ENCODE results near the gene SMIM5.
"Not testable (repeated sequence)": the region's sequence is repeated elsewhere in the genome, so short reads cannot be mapped to it uniquely, and the experiment has no call there.

The SMIM5 gene, protein sequence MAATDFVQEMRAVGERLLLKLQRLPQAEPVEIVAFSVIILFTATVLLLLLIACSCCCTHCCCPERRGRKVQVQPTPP

DNA sequence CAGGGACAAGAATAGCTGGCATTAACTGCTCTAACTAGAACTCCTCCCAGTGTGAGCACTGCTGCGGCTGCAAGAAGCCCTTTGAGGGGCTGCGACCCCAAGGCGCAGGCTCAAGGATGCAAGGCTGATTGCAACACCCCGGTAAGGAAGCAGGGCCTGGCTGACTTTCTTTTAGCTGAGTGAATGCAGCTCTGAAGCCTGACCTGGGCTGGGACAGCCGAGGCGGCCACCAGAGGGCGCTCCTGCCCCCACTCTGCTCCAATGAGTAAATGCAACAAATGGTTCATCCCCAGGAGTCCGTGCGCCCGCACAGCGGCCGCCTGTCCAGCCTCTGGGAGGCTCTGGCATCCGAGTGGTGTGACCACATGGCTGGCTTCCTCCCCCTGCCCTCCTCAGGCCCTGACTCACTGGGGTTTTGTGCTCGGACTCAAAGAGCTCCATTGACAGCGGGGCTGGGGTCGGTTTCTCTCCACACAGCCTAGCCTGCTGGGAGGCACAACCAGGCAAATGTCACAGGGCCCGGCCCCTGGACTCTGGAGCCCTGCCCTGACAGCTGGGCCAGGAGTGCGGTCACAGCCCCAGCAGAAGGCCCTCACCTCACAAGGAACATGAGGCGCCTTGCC lies at the start of gene SMIM5:
SMIM5 (plus strand) TSS at position 572 of the 623 bp plus-strand sequence. CDS start 6,768 bp downstream, outside the sequence.
- DNase-seq, result peak; percentile 74

- no peak for DNase-seq
These were observed 48.4 kb upstream of the SMIM5 start for GRCh38 chr17:75584849-75585175.

GRCh38 chr17:75587675-75588595 lies 45.3 kb upstream of the SMIM5 start, which contains the start of gene MYO15B:
Gene MYO15B (plus strand): TSS chr17:75587800. CDS start chr17:75588058, 258 bp downstream.
- DNase-seq, result peak; percentile 68

- DNase-seq, result no peak
These were observed 44.6 kb upstream of the SMIM5 start for GRCh38 chr17:75588596-75589011.

- peak; percentile 96 for DNase-seq
These were observed 44.0 kb upstream of the SMIM5 start for GRCh38 chr17:75589012-75589918.

GRCh38 chr17:75589919-75590303 lies 43.3 kb upstream of the SMIM5 start:
- DNase-seq, result no peak

- no peak for DNase-seq
These were observed 42.9 kb upstream of the SMIM5 start for GRCh38 chr17:75590314-75590761.

GRCh38 chr17:75590849-75591721 lies 42.1 kb upstream of the SMIM5 start:
- no peak for DNase-seq

DNA sequence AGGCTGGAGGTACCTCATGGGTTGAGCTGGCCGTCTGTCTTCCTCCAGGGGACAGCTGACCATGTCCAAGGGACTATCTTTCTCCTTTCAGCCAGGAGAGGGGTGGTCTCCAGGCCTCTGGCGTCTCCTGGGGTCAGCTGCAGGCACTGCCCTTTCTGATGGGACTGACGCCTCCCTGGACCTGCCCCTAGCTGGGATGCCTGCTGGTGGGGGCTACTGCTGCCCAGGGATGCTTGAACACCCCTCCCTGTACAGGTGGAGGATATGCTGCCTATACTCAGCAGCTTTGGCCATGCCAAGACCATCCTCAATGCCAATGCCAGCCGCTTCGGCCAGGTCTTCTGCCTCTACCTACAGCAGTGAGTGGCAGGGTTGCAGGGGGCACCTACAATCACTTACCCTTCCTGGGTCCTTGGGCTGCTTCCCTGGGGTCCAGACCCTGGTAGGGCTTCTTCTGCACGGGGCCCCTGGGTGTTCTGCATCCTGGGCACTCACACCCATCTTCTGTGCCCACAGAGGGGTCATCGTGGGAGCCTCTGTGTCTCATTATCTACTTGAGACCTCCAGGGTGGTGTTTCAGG lies 41.4 kb upstream of the SMIM5 start:
- no peak for DNase-seq

DNA sequence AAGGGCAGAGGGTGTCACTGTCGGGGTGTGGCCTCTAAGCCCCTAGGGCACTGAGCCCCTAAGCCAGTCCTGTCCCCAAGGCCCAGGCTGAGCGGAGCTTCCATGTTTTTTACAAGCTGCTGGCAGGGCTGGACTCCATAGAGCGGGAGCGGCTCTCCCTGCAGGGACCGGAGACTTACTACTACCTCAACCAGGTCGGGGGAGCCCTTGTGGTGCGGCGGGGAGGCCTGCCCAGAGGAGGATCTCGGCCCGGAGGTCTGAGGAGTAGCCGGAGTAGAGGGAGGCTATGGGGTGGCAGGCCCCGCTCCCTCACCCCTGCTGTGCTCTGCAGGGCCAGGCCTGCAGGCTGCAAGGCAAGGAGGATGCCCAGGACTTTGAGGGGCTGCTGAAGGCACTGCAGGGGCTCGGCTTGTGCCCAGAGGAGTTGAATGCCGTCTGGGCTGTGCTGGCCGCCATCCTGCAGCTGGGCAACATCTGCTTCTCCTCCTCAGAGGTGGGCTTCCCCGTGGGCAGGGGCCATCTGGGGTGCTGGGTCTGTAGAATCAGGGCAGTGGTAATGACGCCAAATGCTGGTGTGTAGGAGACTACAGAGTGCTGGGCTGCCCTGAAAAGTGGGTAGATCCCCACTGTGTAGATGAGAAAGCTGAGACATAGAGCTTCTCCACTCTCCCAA lies 40.8 kb upstream of the SMIM5 start:
- DNase-seq, result no peak

DNA sequence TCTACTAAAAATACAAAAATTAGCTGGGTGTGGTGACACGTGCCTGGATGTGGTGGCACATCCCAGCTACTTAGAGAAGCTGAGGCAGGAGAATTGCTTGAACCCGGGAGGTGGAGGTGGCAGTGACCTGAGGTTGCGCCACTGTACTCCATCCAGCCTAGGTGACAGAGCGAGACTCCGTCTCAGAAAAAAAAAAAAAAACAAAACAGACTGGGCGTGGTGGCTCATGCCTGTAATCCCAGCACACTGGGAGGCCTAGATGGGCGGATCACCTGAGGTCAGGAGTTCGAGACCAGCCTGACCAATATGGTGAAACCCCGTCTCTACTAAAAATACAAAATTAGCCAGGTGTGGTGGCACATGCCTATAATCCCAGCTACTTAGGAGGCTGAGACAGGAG lies 39.8 kb upstream of the SMIM5 start:
- DNase-seq, result not testable (repeated sequence)

GRCh38 chr17:75594499-75595283 lies 38.5 kb upstream of the SMIM5 start:
- no peak for DNase-seq

- no peak for DNase-seq
These were observed 37.8 kb upstream of the SMIM5 start for GRCh38 chr17:75595284-75595919.

DNA sequence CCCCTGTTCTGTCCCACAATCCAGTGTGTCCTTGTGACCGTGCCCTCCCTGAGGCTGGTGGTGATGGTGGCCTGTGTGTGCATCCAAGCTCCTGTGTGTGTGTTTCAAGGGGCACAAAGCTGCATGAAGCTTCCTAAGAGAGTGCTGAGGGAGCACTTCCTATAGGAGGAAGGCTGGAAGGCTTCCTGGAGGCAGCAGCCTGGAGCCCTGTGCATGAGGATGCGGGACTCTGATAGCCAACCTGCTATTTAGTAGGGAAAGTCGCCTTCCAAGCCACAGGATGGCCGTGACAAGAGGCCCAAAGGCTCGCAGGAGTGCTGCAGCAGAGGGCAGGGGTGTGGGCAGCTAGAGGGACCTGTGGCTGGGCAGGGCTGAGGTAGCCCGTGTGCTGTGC lies 37.3 kb upstream of the SMIM5 start:
- no peak for DNase-seq

- no peak for DNase-seq
These were observed 36.7 kb upstream of the SMIM5 start for GRCh38 chr17:75596320-75597087.

DNA sequence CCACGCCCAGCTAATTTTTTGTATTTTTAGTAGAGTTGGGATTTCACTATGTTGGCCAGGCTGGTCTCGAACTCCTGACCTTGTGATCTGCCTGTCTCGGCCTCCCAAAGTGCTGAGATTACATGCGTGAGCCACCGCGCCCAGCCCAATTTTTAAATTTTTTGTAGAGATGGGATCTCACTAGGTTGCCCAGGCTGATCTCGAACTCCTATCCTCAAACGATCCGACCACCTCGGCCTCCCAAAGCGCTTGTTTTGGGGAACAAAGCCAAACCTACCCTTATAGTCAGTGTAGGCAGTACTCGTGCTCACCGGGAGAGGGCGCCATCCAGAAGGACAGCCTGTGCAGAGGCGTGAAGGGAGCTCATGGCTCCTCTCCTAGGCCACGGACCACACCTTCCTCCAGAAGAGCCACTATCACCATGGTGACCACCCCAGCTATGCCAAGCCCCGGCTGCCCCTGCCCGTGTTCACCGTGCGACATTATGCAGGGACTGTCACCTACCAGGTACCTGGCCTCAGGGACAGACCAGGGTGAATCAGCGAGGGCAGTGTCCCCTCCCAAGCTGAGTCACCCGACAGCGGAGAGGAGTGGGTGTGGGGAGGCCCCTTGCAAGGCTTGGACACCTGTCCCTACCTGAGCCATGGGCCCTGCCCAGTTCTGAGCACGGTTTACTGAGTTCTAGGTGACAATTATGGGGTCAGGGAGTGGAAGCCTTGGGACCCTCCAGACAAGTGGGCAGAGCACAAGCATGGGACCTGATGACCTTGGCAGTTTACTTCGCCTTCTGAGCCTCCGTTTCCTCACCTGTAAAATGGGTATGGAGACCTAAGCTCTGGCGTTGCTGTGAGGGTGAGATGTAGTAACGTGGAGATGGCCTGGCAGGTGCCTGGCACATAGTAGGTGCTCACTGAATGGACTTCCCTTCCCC lies 31.9 kb upstream of the SMIM5 start:
- peak; percentile 54 for DNase-seq

DNA sequence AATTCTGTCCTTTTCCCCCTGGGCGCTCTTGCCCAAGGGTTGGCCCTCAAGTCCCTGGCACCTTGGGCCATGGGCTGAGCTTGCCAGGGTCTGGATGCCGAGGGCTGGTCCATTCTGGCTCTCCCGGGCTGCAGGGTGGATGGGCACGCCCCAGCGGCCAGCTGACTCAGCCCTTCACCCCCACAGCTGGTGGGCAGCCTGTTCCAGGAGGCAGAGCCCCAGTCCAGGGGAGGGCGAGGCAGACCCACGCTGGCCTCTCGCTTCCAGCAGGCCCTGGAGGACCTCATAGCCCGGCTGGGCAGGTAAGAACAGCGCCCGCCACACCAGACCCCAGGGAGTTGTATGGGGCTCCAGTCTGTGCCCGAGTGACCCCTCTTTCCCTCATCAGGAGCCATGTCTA lies 30.6 kb upstream of the SMIM5 start:
- no peak for DNase-seq

DNA sequence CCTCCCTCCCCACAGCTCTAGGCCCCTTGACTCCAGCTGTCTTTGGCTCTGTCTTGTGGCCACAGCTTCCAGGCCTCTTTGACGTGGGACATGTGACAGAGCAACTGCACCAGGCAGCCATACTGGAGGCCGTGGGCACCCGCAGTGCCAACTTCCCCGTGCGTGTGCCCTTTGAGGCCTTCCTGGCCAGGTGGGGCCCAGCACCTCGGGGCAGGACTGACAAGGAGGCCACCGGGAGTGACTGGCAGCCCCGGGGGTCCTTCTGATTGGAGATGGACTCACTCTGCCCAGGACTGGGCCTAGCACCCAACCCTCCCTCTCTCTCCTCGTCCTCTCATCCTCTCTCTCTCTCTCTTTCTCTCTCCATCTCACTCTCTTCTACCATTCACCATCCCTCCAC lies 30.1 kb upstream of the SMIM5 start:
- DNase-seq, result no peak

Measured in suppressor macrophage treated with lipopolysaccharide for 4 hours (primary cell).